GM12878 (cell line): ENCODE measurements around the gene SORCS2. TPM values are rescaled to one million over a fixed set of nuclear protein-coding genes. Genes with fewer than 3 reads are reported as not detected.

Experiments used
- ATAC-seq: fragments of 200-7000 bp; cut with Tn5 transposase; 3 replicates; pipeline ENCODE4 v1.9.1; 2020; ENCODE audit warnings: mild to moderate bottlenecking, moderate library complexity
- BruUV-seq: library from RNA; stranded (reverse); fragments of 400-500 nt; replicated peaks from 2 replicates; lab custom pipeline; 2021; lab: Mats Ljungman, UMichigan
- CTCF ChIA-PET: fragments of 300-600 bp; sonication (Branson Sonifier 250); formaldehyde crosslinking; extraction: SDS; loops from one replicate; lab custom pipeline; 2021; ENCODE audit warnings: inconsistent platforms; lab: Yijun Ruan, JAX
- POLR2A ChIA-PET: fragments of 350-600 bp; formaldehyde crosslinking; extraction: SDS; loops from one replicate; lab custom pipeline; 2021; ENCODE audit warnings: inconsistent platforms; lab: Charles Lee
- RAD21 ChIA-PET: fragments of 300-600 bp; sonication (Branson Sonifier 250); formaldehyde crosslinking; loops from one replicate; lab custom pipeline; 2023; ENCODE audit warnings: antibody characterized with exemption; ENCODE audit not compliant: unreplicated experiment; lab: Charles Lee
- SMC1A ChIA-PET: fragments of 300-600 bp; sonication (Branson Sonifier 250); formaldehyde crosslinking; loops from one replicate; lab custom pipeline; 2023; ENCODE audit not compliant: unreplicated experiment, uncharacterized antibody; lab: Charles Lee
- DNase-seq: peaks from one replicate; pipeline ENCODE4 v3.0.0-alpha.2; 2011; ENCODE audit warnings: low read depth, low spot score
- FAIRE-seq: peaks from 3 replicates; lab custom pipeline; 2011; peaks lifted over from hg19 to GRCh38; lab: Jason Lieb, UNC
- H2AFZ ChIP-seq: 2 replicates; pipeline ENCODE4 v1.6.0; 2011; ENCODE audit warnings: low read depth, low read length, control low read depth; ENCODE audit not compliant: control insufficient read depth
- H3K27ac ChIP-seq: 2 replicates; pipeline ENCODE4 v1.5.1; 2011; ENCODE audit warnings: control low read depth; ENCODE audit not compliant: control insufficient read depth, insufficient read depth
- H3K27me3 ChIP-seq, 2 experiments: replicated peaks in 1 of 2; 2 replicates each; pipeline versions ENCODE4 v1.6.0 to v1.6.1; 2011; ENCODE audit warnings: low read length in 1 of 2; ENCODE audit not compliant: control insufficient read depth in 2 of 2, insufficient read depth in 2 of 2
- H3K36me3 ChIP-seq, 2 experiments: 2 replicates each; pipeline ENCODE4 v1.5.1; 2011; ENCODE audit warnings: low read length in 1 of 2; ENCODE audit not compliant: control insufficient read depth in 2 of 2, insufficient read depth in 2 of 2
- H3K4me1 ChIP-seq: 2 replicates; pipeline ENCODE4 v1.6.1; 2011; ENCODE audit warnings: mild to moderate bottlenecking, low read length, moderate library complexity, mixed read lengths; ENCODE audit not compliant: control insufficient read depth, insufficient read depth
- H3K4me2 ChIP-seq: 2 replicates; pipeline ENCODE4 v1.6.0; 2011; ENCODE audit warnings: control low read depth; ENCODE audit not compliant: control insufficient read depth, insufficient read depth
- H3K4me3 ChIP-seq: fragments of 200-600 bp; sonication (generic); 2 replicates; pipeline ENCODE4 v1.5.1; 2016
- H3K79me2 ChIP-seq: 2 replicates; pipeline ENCODE4 v1.6.0; 2011; ENCODE audit warnings: low read length; ENCODE audit not compliant: control insufficient read depth, insufficient read depth
- H3K9ac ChIP-seq: 2 replicates; pipeline ENCODE4 v1.8.0; 2011; ENCODE audit warnings: low read length, control low read depth, mixed read lengths; ENCODE audit not compliant: control insufficient read depth, insufficient read depth
- H3K9me3 ChIP-seq: replicated peaks from 3 replicates; pipeline ENCODE4 v1.5.1; 2011; ENCODE audit warnings: mild to moderate bottlenecking, low read length; ENCODE audit not compliant: control insufficient read depth, insufficient read depth
- H4K20me1 ChIP-seq: 2 replicates; pipeline ENCODE4 v1.6.0; 2011; ENCODE audit not compliant: control insufficient read depth, insufficient read depth
- CBX3 ChIP-seq: fragments of 200-600 bp; sonication (generic); IDR thresholded peaks from 2 replicates; pipeline ENCODE4 v1.6.1; 2016; ENCODE audit warnings: low read depth, borderline replicate concordance
- HDAC6 ChIP-seq: fragments of 200-600 bp; sonication (generic); IDR thresholded peaks from one replicate; pipeline ENCODE4 v1.8.0; 2017; ENCODE audit warnings: antibody characterized with exemption; ENCODE audit not compliant: unreplicated experiment
- KLF5 ChIP-seq: fragments of 450-650 bp; IDR thresholded peaks from 2 replicates; pipeline ENCODE4 v1.6.1; 2014; ENCODE audit warnings: mild to moderate bottlenecking; ENCODE audit not compliant: partially characterized antibody
- LARP7 ChIP-seq: fragments of 450-650 bp; IDR thresholded peaks from 2 replicates; pipeline ENCODE4 v1.6.1; 2017; ENCODE audit warnings: mild to moderate bottlenecking
- MEF2A ChIP-seq: IDR thresholded peaks from 2 replicates; pipeline ENCODE4 v1.6.1; 2011; ENCODE audit warnings: low read depth, mild to moderate bottlenecking, low read length, moderate library complexity; ENCODE audit not compliant: insufficient read depth
- MTA2 ChIP-seq: fragments of 450-650 bp; IDR thresholded peaks from 2 replicates; pipeline ENCODE4 v1.6.1; 2016; ENCODE audit warnings: low read depth, mild to moderate bottlenecking, moderate library complexity
- POLR2AphosphoS5 ChIP-seq: IDR thresholded peaks from 2 replicates; pipeline ENCODE4 v1.6.1; 2011; ENCODE audit warnings: mild to moderate bottlenecking, low read length, inconsistent platforms
- SKIL ChIP-seq: fragments of 450-650 bp; IDR thresholded peaks from 2 replicates; pipeline ENCODE4 v1.6.1; 2017; ENCODE audit warnings: mild to moderate bottlenecking, low read depth, inconsistent platforms; ENCODE audit not compliant: poor library complexity, severe bottlenecking
- SPI1 ChIP-seq: IDR thresholded peaks from 2 replicates; pipeline ENCODE4 v1.6.1; 2011; ENCODE audit warnings: low read depth, mild to moderate bottlenecking, low read length, moderate library complexity, borderline replicate concordance; ENCODE audit not compliant: insufficient read depth
- YBX1 ChIP-seq: fragments of 450-650 bp; IDR thresholded peaks from 2 replicates; pipeline ENCODE4 v1.6.1; 2016; ENCODE audit warnings: antibody characterized with exemption
- ZNF217 ChIP-seq: fragments of 450-650 bp; IDR thresholded peaks from 2 replicates; pipeline ENCODE4 v1.6.1; 2017; ENCODE audit warnings: antibody characterized with exemption, mild to moderate bottlenecking
- ZSCAN29 ChIP-seq: fragments of 450-650 bp; IDR thresholded peaks from 2 replicates; pipeline ENCODE4 v1.6.1; 2017; ENCODE audit warnings: mild to moderate bottlenecking, moderate library complexity
- WGBS: methylation state at CpG from one replicate; pipeline ENCODE4 v1.1.6; 2016; ENCODE audit warnings: low lambda C conversion rate; ENCODE audit not compliant: insufficient replicate concordance, insufficient coverage; ENCODE audit errors: missing lambda C conversion rate; 5-methylcytosine and 5-hydroxymethylcytosine counted together
- in situ Hi-C: fragments of 300-500 bp; cut with MboI; formaldehyde crosslinking; loops from 9 replicates; pipeline ENCODE4 v1.14.3; 2018; ENCODE audit warnings: mixed read lengths
- intact Hi-C: fragments of 100-400 bp; cut with micrococcal nuclease; formaldehyde crosslinking; loops from one replicate; pipeline ENCODE4 v1.14.2; 2022; ENCODE audit not compliant: unreplicated experiment
- polyA plus RNA-seq, 11 experiments: library from polyadenylated mRNA; depleted of rRNA in 4 of 11; unstranded in 6 of 11; stranded (reverse) in 5 of 11; fragments of >200 nt; fragmentation: Nextera tagmentation in 4 of 11; fragmentation: Illumina TruSeq in 1 of 11; extraction: Ambion mirVana in 4 of 11; extraction: Trizol in 1 of 11; gene quantifications; 1 replicate in 1 of 11; 2 replicates in 10 of 11; pipeline versions ENCODE4 v1.2.1 to v1.2.3, GENCODE V29; 2011 to 2016; ENCODE audit warnings: inconsistent platforms in 2 of 11, missing spikeins in 2 of 11, low read depth in 1 of 11
- total RNA-seq, 4 experiments: library from RNA; depleted of rRNA in 3 of 4; stranded (reverse); fragments of >200 nt in 3 of 4; fragmentation: Illumina TruSeq in 1 of 4; extraction: Trizol in 1 of 4; gene quantifications; 2 replicates each; pipeline versions ENCODE4 v1.2.1 to v1.2.3, GENCODE V29; 2013 to 2021
- TF ChIP-seq, protein P1 (sequence below): fragments of 450-650 bp; formaldehyde crosslinking; IDR thresholded peaks from 2 replicates; pipeline ENCODE4 v1.4.0; 2022; ENCODE audit warnings: mild to moderate bottlenecking, moderate library complexity

SORCS2 gene
- total and polyA plus RNA-seq, 10 of the 15 experiments (the other 5 are each of a cell fraction or from before 2014, with no cell fraction given): 0.01 to 0.15 (median 0.05) TPM; not detected in 5

DNA sequence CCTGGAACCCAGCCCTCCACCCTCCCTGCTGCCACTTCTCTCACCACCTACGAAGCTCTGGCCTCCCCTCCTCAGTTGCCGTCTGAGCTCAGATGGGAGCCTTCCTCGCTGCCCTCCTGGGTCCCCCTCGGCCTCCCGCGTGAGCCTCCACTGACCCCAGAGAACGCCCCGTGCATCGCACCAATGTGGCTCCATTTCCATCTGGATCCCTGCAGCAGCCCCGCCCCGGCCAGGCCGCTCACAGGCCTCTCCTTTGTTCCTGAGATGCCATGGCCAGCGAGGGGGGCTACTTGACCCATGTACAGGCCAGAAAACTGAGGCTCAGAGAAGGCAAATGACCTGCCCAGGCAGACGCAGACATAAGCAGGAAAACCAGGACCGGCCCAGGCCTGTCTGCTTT is 484.7 kb downstream of the SORCS2 start:
- Histone ChIP-seq H3K4me3 (no peak overlapping the region), H3K36me3 (no peaks in the 10 kb centered on the region), H3K27ac (no peak overlapping the region), H2AFZ (no peak overlapping the region), H3K4me1 (no peaks in the 10 kb centered on the region), H4K20me1 (no peaks in the 10 kb centered on the region), H3K79me2 (no peaks in the 10 kb centered on the region), H3K27me3 (no peaks in the 10 kb centered on the region), H3K9me3 (no peaks in the 10 kb centered on the region; the same call in 2 of the 3 replicates), H3K9ac (no peak overlapping the region), H3K4me2 (no peak overlapping the region)
- ChIA-PET RAD21 (no interaction called here), SMC1A (no interaction called here), CTCF (no interaction called here), POLR2A (no interaction called here)
- intact Hi-C loops (no loop called here), in situ Hi-C loops (no loop called here)
- 20% methylated on average over 15 of the region's 15 CpGs for WGBS
- DNase-seq (no peak), FAIRE-seq (no peak), ATAC-seq (no peak)
- BruUV-seq: no TSS peak
- TF ChIP-seq MEF2A: no peak
- no peak for TF ChIP-seq SPI1
- TF ChIP-seq ZNF217: no peak
- TF ChIP-seq ZSCAN29: no peak
- TF ChIP-seq MTA2: no peak
- TF ChIP-seq KLF5: no peak

DNA sequence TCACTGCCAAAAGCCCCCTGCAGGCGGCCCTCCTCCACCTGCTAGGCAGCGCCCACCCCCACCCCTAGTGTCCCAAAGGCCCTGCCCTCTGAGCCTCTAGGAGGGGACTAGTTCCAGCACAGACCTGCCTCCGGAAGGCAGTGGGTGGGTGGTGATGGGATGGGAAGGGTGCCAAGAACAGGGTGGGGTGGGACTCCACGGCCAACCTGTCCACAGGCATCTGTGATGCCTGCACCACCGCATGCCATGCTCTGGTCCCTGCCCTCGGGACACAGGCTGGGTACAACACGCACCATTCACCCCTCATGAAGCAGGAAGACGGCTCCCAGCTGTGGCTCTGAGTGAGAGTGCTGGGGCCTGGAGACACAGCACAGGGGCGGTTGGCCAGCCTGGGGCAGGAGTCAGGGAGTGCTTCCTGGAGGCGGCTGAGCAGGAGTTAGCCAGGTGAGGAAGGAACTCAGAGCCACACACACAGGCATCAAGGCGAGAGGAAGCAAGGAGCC is 485.5 kb downstream of the SORCS2 start:
- no TSS peak for BruUV-seq
- H3K4me3 ChIP-seq: no peak overlapping the region
- ChIA-PET POLR2A (no interaction called here), SMC1A (no interaction called here), CTCF (no interaction called here), RAD21 (no interaction called here)
- in situ Hi-C loops (no loop called here), intact Hi-C loops (no loop called here)
- DNase-seq: no peak
- no peak for ATAC-seq
- no peak overlapping the region for H3K4me2 ChIP-seq
- no peaks in the 10 kb centered on the region for H3K4me1 ChIP-seq
- H3K9ac ChIP-seq: no peak overlapping the region
- H3K79me2 ChIP-seq: no peaks in the 10 kb centered on the region
- no peak overlapping the region for H3K27ac ChIP-seq
- 17% methylated on average over 10 of the region's 11 CpGs for WGBS
- no peaks in the 10 kb centered on the region for H4K20me1 ChIP-seq
- H3K9me3 ChIP-seq: no peaks in the 10 kb centered on the region; the same call in 2 of the 3 replicates
- no peak overlapping the region for H2AFZ ChIP-seq
- FAIRE-seq: no peak
- no peaks in the 10 kb centered on the region; a peak in 1 of 4 replicates for H3K27me3 ChIP-seq
- no peaks in the 10 kb centered on the region for H3K36me3 ChIP-seq
- TF ChIP-seq, protein P1, sequence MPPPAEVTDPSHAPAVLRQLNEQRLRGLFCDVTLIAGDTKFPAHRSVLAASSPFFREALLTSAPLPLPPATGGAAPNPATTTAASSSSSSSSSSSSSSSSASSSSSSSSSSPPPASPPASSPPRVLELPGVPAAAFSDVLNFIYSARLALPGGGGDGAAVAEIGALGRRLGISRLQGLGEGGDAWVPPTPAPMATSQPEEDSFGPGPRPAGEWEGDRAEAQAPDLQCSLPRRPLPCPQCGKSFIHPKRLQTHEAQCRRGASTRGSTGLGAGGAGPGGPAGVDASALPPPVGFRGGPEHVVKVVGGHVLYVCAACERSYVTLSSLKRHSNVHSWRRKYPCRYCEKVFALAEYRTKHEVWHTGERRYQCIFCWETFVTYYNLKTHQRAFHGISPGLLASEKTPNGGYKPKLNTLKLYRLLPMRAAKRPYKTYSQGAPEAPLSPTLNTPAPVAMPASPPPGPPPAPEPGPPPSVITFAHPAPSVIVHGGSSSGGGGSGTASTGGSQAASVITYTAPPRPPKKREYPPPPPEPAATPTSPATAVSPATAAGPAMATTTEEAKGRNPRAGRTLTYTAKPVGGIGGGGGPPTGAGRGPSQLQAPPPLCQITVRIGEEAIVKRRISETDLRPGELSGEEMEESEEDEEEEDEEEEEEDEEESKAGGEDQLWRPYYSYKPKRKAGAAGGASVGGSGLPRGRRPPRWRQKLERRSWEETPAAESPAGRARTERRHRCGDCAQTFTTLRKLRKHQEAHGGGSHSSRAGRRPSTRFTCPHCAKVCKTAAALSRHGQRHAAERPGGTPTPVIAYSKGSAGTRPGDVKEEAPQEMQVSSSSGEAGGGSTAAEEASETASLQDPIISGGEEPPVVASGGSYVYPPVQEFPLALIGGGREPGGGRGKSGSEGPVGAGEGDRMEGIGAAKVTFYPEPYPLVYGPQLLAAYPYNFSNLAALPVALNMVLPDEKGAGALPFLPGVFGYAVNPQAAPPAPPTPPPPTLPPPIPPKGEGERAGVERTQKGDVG (CRISPR knock-in tag): no peak
- no peak for TF ChIP-seq LARP7
- TF ChIP-seq POLR2AphosphoS5: no peak
- TF ChIP-seq YBX1: no peak
- no peak for TF ChIP-seq SKIL
- TF ChIP-seq CBX3: no peak
- TF ChIP-seq HDAC6: no peak
